Measurements from ENCODE around the gene SRPK2. TPM values are rescaled to one million over a fixed set of nuclear protein-coding genes. Genes with fewer than 3 reads are reported as not detected.
A peak's percentile ranks its signal among the peaks of the same experiment; 100 is the strongest.
"Not testable (repeated sequence)": the region's sequence is repeated elsewhere in the genome, so short reads cannot be mapped to it uniquely, and the experiment has no call there.

SRPK2 gene
- total and polyA plus RNA-seq, 2 donors, result 23.0 to 45.6 TPM

DNA sequence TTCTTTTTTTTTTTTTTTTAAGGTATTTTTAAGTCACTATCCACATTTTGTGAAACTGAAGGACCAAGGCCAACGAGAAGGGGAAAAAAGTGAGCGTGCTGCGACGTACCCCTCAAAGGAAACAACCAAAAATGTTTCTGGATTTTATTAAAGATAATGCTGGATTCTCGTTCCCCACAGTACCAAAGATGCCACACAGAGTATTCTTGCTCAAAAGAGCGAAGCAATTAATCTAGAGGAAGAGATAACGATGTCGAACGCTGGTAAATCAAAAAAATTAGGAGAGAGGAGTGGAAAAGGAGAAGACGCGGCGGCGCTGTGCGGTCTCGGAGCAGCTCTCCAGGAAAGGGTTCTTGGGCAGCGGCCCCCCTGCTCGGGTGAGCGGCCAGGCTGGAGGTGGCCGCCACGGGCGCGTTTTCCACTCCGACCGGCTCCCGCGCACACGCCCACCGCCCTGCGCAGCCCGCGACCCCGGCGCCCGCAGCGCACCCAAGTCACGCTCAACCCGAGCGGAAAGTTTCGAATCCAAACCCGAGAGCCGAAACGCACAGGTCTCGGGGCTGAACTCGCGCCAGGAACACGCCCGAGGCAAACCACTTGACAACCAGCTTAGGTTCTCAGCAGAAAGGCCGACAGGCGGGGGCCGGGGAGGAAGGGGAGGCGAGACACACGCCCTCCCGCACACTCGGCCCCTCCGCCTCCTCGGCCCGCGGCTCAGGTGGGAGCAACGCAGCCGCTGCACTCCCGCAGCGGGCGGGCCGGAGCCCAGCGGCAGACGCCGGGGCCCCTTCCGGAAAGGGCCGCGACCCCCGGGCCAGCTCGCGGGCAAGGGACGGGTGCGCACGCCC lies 989 bp downstream of the SRPK2 start:
- no peak overlapping the region for H3K27ac ChIP-seq (ENCODE audit: low read depth in 1 of 2, low read length in 1 of 2)
- peaks cover 0 to 11% of the 10 kb centered on the region in 2 donors for H3K27me3 ChIP-seq (ENCODE audit: control insufficient read depth in 2 of 2, insufficient read depth in 1 of 2, low read length in 1 of 2)
- H3K4me1 ChIP-seq (ENCODE audit: control insufficient read depth in 2 of 2, insufficient read depth in 2 of 2, low read length in 2 of 2), result peaks cover 0 to 6% of the 10 kb centered on the region in 2 donors
- no peaks in the 10 kb centered on the region for H3K36me3 ChIP-seq (ENCODE audit: control insufficient read depth in 2 of 2, insufficient read depth in 2 of 2, low read length in 1 of 2)
- peak in 6 of 9 donors; percentile 13 to 60 (median 32) for DNase-seq (ENCODE audit: low read depth in 6 of 9, low spot score in 9 of 9)
- WGBS, result 2% methylated on average over 76 of the region's 76 CpGs
- no peaks in the 10 kb centered on the region for H3K9me3 ChIP-seq (ENCODE audit: control insufficient read depth in 2 of 2, insufficient read depth in 1 of 2, low read length in 1 of 2)
- H3K4me3 ChIP-seq (ENCODE audit: low read length in 2 of 2), result peak overlapping the region; percentile 61 to 84

DNA sequence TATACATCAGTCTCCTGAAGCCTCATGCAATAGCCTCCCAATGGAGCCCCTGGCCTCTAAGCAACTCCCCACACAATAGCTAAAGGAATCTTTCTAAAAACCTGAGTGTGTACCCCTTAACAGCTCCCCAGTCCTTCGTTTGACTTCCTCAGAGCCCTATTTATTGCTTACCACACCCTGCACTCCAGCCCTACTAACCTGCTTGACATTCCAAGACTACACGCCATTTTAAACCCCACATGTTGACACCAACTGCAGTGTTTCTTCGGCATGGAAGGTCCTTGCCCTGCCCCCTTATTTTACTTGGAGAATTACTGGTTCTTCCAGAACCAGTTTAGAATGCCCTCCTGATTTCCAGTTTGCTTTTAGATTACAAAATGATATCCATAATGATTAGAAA lies 10.8 kb downstream of the SRPK2 start:
- no peaks in the 10 kb centered on the region for H3K36me3 ChIP-seq (ENCODE audit: control insufficient read depth in 2 of 2, insufficient read depth in 2 of 2, low read length in 1 of 2)
- no peak for DNase-seq (ENCODE audit: low read depth in 6 of 9, low spot score in 9 of 9)
- peaks cover 0 to 3% of the 10 kb centered on the region in 2 donors for H3K9me3 ChIP-seq (ENCODE audit: control insufficient read depth in 2 of 2, insufficient read depth in 1 of 2, low read length in 1 of 2)
- H3K27me3 ChIP-seq (ENCODE audit: control insufficient read depth in 2 of 2, insufficient read depth in 1 of 2, low read length in 1 of 2), result no peaks in the 10 kb centered on the region
- WGBS, result 98% methylated on average over 3 of the region's 3 CpGs
- H3K4me1 ChIP-seq (ENCODE audit: control insufficient read depth in 2 of 2, insufficient read depth in 2 of 2, low read length in 2 of 2), result no peaks in the 10 kb centered on the region
- no peak overlapping the region for H3K4me3 ChIP-seq (ENCODE audit: low read length in 2 of 2)
- no peak overlapping the region for H3K27ac ChIP-seq (ENCODE audit: low read depth in 1 of 2, low read length in 1 of 2)

DNA sequence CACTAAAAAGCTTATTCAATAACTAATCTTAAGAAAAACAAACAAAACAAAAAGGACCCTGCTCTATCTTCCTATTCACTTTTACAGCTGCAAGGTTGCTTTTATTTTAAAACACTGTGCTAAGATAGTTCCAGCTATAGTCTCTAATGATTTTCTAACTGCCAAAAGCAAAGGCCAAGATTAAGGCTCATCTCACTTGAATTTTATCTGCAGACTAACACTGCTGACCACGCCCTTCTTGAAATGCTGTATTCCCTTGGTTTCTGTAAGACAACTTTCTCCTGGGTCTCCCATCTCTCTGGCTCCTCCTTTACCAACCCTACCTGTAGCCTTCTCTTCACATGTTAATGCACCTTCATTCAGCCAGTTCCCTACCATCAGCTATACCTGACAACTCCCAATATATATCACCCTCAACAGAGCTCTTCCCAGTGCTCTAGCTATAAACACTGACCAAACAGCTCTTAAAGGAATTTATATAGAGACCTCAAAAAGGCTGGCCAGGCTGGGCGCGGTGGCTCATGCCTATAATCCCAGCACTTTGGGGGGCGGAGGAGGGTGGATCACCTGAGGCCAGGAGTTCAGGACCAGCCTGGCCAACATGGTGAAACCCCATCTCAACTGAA lies 11.7 kb downstream of the SRPK2 start:
- Histone ChIP-seq H3K36me3 (ENCODE audit: control insufficient read depth in 2 of 2, insufficient read depth in 2 of 2, low read length in 1 of 2) (no peaks in the 10 kb centered on the region), H3K4me3 (ENCODE audit: low read length in 2 of 2) (no peak overlapping the region), H3K4me1 (ENCODE audit: control insufficient read depth in 2 of 2, insufficient read depth in 2 of 2, low read length in 2 of 2) (no peaks in the 10 kb centered on the region), H3K27me3 (ENCODE audit: control insufficient read depth in 2 of 2, insufficient read depth in 1 of 2, low read length in 1 of 2) (no peaks in the 10 kb centered on the region), H3K9me3 (ENCODE audit: control insufficient read depth in 2 of 2, insufficient read depth in 1 of 2, low read length in 1 of 2) (peaks cover 0 to 3% of the 10 kb centered on the region in 2 donors), H3K27ac (ENCODE audit: low read depth in 1 of 2, low read length in 1 of 2) (no peak overlapping the region)
- no peak for DNase-seq (ENCODE audit: low read depth in 6 of 9, low spot score in 9 of 9)
- 99% methylated on average over 4 of the region's 4 CpGs for whole genome bisulfite sequencing

DNA sequence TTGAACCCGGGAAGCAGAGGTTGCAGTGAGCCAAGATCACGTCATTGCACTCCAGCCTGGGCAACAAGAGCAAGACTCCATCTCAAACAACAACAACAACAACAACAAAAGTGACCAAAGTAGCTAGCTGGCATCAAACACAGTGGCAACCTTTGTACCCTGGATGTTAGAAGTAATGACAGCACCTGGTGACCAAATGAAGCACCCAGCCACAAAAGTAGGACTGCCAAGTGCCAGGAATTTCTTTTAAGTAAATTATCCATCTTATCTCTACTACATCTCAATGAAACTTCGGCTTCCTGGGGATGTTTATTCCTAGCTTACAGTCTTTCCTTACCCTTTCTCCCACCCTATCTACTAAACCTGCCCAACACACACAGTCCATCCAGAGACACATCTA lies 18.8 kb downstream of the SRPK2 start:
- H3K4me3 ChIP-seq (ENCODE audit: low read length in 2 of 2), result no peak overlapping the region
- no peaks in the 10 kb centered on the region for H3K4me1 ChIP-seq (ENCODE audit: control insufficient read depth in 2 of 2, insufficient read depth in 2 of 2, low read length in 2 of 2)
- 95% methylated on average over 3 of the region's 3 CpGs for WGBS
- H3K9me3 ChIP-seq (ENCODE audit: control insufficient read depth in 2 of 2, insufficient read depth in 1 of 2, low read length in 1 of 2), result no peaks in the 10 kb centered on the region
- H3K36me3 ChIP-seq (ENCODE audit: control insufficient read depth in 2 of 2, insufficient read depth in 2 of 2, low read length in 1 of 2), result no peaks in the 10 kb centered on the region
- no peak overlapping the region for H3K27ac ChIP-seq (ENCODE audit: low read depth in 1 of 2, low read length in 1 of 2)
- no peak for DNase-seq (ENCODE audit: low read depth in 6 of 9, low spot score in 9 of 9)
- no peaks in the 10 kb centered on the region for H3K27me3 ChIP-seq (ENCODE audit: control insufficient read depth in 2 of 2, insufficient read depth in 1 of 2, low read length in 1 of 2)

DNA sequence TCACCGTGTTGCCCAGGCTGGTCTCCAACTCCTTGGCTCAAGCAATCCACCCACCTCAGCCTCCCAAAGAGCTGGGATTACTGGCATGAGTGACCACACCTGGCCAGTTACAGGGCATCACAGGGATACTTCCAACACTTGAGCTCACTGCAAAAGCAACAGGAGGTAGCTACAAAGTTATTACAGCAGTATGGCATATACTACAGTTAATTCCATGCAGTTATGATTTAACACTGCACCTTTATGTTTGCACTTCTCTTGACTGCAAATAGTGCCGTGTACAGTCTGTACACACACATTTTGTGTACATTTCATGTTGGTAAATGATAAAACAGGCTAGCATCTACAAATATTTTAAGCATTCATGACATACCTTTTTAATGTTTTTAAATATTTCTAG lies 21.3 kb downstream of the SRPK2 start:
- no peak overlapping the region for H3K27ac ChIP-seq (ENCODE audit: low read depth in 1 of 2, low read length in 1 of 2)
- H3K36me3 ChIP-seq (ENCODE audit: control insufficient read depth in 2 of 2, insufficient read depth in 2 of 2, low read length in 1 of 2), result no peaks in the 10 kb centered on the region
- 98% methylated on average over 2 of the region's 2 CpGs for WGBS
- H3K4me1 ChIP-seq (ENCODE audit: control insufficient read depth in 2 of 2, insufficient read depth in 2 of 2, low read length in 2 of 2), result no peaks in the 10 kb centered on the region
- no peaks in the 10 kb centered on the region for H3K27me3 ChIP-seq (ENCODE audit: control insufficient read depth in 2 of 2, insufficient read depth in 1 of 2, low read length in 1 of 2)
- no peak for DNase-seq (ENCODE audit: low read depth in 6 of 9, low spot score in 9 of 9)
- H3K9me3 ChIP-seq (ENCODE audit: control insufficient read depth in 2 of 2, insufficient read depth in 1 of 2, low read length in 1 of 2), result no peaks in the 10 kb centered on the region
- H3K4me3 ChIP-seq (ENCODE audit: low read length in 2 of 2), result no peak overlapping the region

DNA sequence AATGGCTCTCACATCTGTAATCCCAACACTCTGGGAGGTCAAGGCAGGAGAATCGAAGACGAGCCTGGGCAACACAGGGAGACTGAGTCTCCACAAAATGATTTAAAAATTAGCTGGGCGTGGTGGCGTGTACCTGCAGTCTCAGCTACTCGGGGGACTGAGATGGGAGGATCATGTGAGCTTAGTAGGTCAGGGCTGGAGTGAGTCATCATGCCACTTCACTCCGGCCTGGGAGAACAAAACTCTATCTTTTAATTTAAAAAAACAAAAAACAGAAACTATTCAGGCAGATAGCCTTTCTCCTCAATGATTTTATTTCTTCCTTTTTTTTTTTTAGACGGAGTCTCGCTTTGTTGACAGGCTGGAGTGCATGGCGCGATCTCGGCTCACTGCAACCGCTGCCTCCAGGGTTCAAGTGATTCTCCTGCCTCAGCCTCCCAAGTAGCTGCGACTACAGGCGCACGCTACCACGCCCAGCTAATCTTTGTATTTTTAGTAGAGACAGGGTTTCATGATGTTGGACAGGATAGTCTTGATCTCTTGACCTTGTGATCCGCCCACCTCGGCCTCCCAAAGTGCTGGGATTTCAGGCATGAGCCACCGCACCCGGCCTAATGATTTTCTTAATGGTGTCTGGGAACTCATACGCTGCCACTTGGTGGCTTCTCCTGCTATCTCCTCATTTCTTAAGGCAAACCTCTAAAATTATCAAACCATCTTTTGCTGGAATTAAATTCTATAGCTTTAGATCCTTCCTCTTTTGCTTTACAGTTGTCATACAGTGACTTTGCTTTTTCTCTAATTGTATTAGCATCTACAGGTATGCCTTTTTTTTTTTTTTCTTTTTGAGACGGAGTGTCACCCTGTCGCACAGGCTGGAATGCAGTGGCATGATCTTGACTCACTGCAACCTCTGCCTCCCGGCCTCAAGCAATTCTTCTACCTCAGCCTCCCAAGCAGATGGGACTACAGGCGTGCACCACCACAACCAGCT lies 22.9 kb downstream of the SRPK2 start:
- Histone ChIP-seq H3K4me1 (ENCODE audit: control insufficient read depth in 2 of 2, insufficient read depth in 2 of 2, low read length in 2 of 2) (no peaks in the 10 kb centered on the region), H3K4me3 (ENCODE audit: low read length in 2 of 2) (no peak overlapping the region), H3K9me3 (ENCODE audit: control insufficient read depth in 2 of 2, insufficient read depth in 1 of 2, low read length in 1 of 2) (no peaks in the 10 kb centered on the region), H3K36me3 (ENCODE audit: control insufficient read depth in 2 of 2, insufficient read depth in 2 of 2, low read length in 1 of 2) (no peaks in the 10 kb centered on the region), H3K27ac (ENCODE audit: low read depth in 1 of 2, low read length in 1 of 2) (no peak overlapping the region), H3K27me3 (ENCODE audit: control insufficient read depth in 2 of 2, insufficient read depth in 1 of 2, low read length in 1 of 2) (no peaks in the 10 kb centered on the region)
- no peak for DNase-seq (ENCODE audit: low read depth in 6 of 9, low spot score in 9 of 9)
- 98% methylated on average over 25 of the region's 25 CpGs for WGBS

DNA sequence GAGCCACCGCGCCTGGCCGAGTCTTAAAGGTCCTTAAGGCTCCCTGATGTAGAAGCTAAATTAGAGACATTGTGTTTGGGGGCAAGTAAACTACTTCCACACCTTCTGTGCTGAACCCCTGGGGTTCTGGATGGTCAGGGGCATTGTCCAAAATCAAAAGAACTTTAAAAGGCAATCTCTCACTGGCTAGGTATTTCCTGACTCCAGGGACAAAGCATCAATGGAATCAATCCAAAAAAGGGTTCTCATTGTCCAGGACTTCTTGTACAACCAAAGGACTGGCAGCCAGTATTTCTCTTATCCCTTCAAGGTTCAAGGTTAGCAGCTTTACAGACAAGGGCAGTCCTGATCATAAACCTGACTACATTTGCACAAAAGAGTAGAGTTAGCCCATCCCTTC lies 24.0 kb downstream of the SRPK2 start:
- H3K4me3 ChIP-seq (ENCODE audit: low read length in 2 of 2), result no peak overlapping the region
- H3K27me3 ChIP-seq (ENCODE audit: control insufficient read depth in 2 of 2, insufficient read depth in 1 of 2, low read length in 1 of 2), result no peaks in the 10 kb centered on the region
- H3K9me3 ChIP-seq (ENCODE audit: control insufficient read depth in 2 of 2, insufficient read depth in 1 of 2, low read length in 1 of 2), result no peaks in the 10 kb centered on the region
- H3K27ac ChIP-seq (ENCODE audit: low read depth in 1 of 2, low read length in 1 of 2), result no peak overlapping the region
- WGBS, result 98% methylated on average over 3 of the region's 3 CpGs
- H3K4me1 ChIP-seq (ENCODE audit: control insufficient read depth in 2 of 2, insufficient read depth in 2 of 2, low read length in 2 of 2), result no peaks in the 10 kb centered on the region
- no peaks in the 10 kb centered on the region for H3K36me3 ChIP-seq (ENCODE audit: control insufficient read depth in 2 of 2, insufficient read depth in 2 of 2, low read length in 1 of 2)
- DNase-seq (ENCODE audit: low read depth in 6 of 9, low spot score in 9 of 9), result no peak

DNA sequence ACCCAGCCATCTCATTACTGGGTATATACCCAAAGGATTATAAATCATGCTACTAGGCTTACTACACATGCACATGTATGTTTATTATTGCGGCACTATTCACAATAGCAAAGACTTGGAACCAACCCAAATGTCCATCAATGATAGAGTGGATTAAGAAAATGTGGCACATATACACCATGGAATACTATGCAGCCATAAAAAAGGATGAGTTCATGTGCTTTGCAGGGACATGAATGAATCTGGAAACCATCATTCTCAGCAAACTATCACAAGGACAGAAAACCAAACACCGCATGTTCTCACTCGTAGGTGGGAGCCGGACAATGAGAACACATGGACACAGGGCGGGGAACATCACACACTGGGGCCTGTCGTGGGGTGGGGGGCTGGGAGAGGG lies 25.1 kb downstream of the SRPK2 start:
- H3K9me3 ChIP-seq (ENCODE audit: control insufficient read depth in 2 of 2, insufficient read depth in 1 of 2, low read length in 1 of 2); H3K27me3 ChIP-seq (ENCODE audit: control insufficient read depth in 2 of 2, insufficient read depth in 1 of 2, low read length in 1 of 2); H3K36me3 ChIP-seq (ENCODE audit: control insufficient read depth in 2 of 2, insufficient read depth in 2 of 2, low read length in 1 of 2); DNase-seq (ENCODE audit: low read depth in 6 of 9, low spot score in 9 of 9); H3K4me3 ChIP-seq (ENCODE audit: low read length in 2 of 2); H3K4me1 ChIP-seq (ENCODE audit: control insufficient read depth in 2 of 2, insufficient read depth in 2 of 2, low read length in 2 of 2); H3K27ac ChIP-seq (ENCODE audit: low read depth in 1 of 2, low read length in 1 of 2): not testable (repeated sequence)
- 98% methylated on average over 6 of the region's 6 CpGs for WGBS

DNA sequence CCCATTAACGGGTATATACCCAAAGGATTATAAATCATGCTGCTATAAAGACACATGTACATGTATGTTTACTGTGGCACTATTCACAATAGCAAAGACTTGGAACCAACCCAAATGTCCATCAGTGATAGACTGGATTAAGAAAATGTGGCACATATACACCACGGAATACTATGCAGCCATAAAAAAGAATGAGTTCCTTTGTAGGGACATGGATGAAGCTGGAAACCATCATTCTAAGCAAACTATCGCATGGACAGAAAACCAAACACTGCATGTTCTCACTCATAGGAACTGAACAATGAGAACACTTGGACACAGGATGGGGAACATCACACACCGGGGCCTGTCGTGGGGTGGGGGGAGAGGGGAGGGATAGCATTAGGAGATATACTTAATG lies 26.0 kb downstream of the SRPK2 start:
- not testable (repeated sequence) for H3K9me3 ChIP-seq (ENCODE audit: control insufficient read depth in 2 of 2, insufficient read depth in 1 of 2, low read length in 1 of 2); H3K27me3 ChIP-seq (ENCODE audit: control insufficient read depth in 2 of 2, insufficient read depth in 1 of 2, low read length in 1 of 2); H3K36me3 ChIP-seq (ENCODE audit: control insufficient read depth in 2 of 2, insufficient read depth in 2 of 2, low read length in 1 of 2); H3K4me3 ChIP-seq (ENCODE audit: low read length in 2 of 2); H3K4me1 ChIP-seq (ENCODE audit: control insufficient read depth in 2 of 2, insufficient read depth in 2 of 2, low read length in 2 of 2); H3K27ac ChIP-seq (ENCODE audit: low read depth in 1 of 2, low read length in 1 of 2); DNase-seq (ENCODE audit: low read depth in 6 of 9, low spot score in 9 of 9)
- 98% methylated on average over 5 of the region's 5 CpGs for WGBS

Data from thymus (tissue), 11 donors.